ENCODE data around the gene KCTD4.

The KCTD4 gene

GRCh38 chr13:45168555-45168930, 32.3 kb downstream of the KCTD4 start:
- Mint-ChIP-seq H3K27ac (no peak overlapping the region), H3K4me1 (no peaks in the 10 kb centered on the region), H3K9me3 (no peaks in the 10 kb centered on the region), H3K36me3 (ENCODE audit: low read depth) (peaks cover 32% of the 10 kb centered on the region), H3K4me3 (no peak overlapping the region), H3K27me3 (ENCODE audit: low read depth) (no peaks in the 10 kb centered on the region)
- no peak for TF ChIP-seq CTCF (IDR thresholded peaks at IDR 0.05; ENCODE audit: unreplicated experiment in 3 of 3)

GRCh38 chr13:45167611-45168554, 33.0 kb downstream of the KCTD4 start:
- no peaks in the 10 kb centered on the region for H3K9me3 Mint-ChIP-seq
- H3K27ac Mint-ChIP-seq = no peak overlapping the region
- TF ChIP-seq CTCF (IDR thresholded peaks at IDR 0.05; ENCODE audit: unreplicated experiment in 3 of 3) = no peak
- peaks cover 26% of the 10 kb centered on the region for H3K36me3 Mint-ChIP-seq (ENCODE audit: low read depth)
- H3K4me1 Mint-ChIP-seq = no peaks in the 10 kb centered on the region
- no peak overlapping the region for H3K4me3 Mint-ChIP-seq
- H3K27me3 Mint-ChIP-seq (ENCODE audit: low read depth) = no peaks in the 10 kb centered on the region

GRCh38 chr13:45166858-45167257, 34.0 kb downstream of the KCTD4 start:
- H3K27ac Mint-ChIP-seq = no peak overlapping the region
- H3K27me3 Mint-ChIP-seq (ENCODE audit: low read depth) = no peaks in the 10 kb centered on the region
- peaks cover 16% of the 10 kb centered on the region for H3K36me3 Mint-ChIP-seq (ENCODE audit: low read depth)
- H3K4me3 Mint-ChIP-seq = no peak overlapping the region
- no peak for TF ChIP-seq CTCF (IDR thresholded peaks at IDR 0.05; ENCODE audit: unreplicated experiment in 3 of 3)
- H3K9me3 Mint-ChIP-seq = no peaks in the 10 kb centered on the region
- peaks cover 6% of the 10 kb centered on the region for H3K4me1 Mint-ChIP-seq

GRCh38 chr13:45162821-45163220, 38.0 kb downstream of the KCTD4 start:
- Mint-ChIP-seq H3K27me3 (ENCODE audit: low read depth) (no peaks in the 10 kb centered on the region), H3K9me3 (no peaks in the 10 kb centered on the region)

GRCh38 chr13:45162194-45162593, 38.7 kb downstream of the KCTD4 start:
- no peak overlapping the region for H3K4me3 Mint-ChIP-seq
- no peaks in the 10 kb centered on the region for H3K27me3 Mint-ChIP-seq (ENCODE audit: low read depth)
- H3K36me3 Mint-ChIP-seq (ENCODE audit: low read depth) = peaks cover 35% of the 10 kb centered on the region
- peak overlapping the region; percentile 43 to 84 (median 62) for H3K27ac Mint-ChIP-seq
- no peak for TF ChIP-seq CTCF (IDR thresholded peaks at IDR 0.05; ENCODE audit: unreplicated experiment in 3 of 3)
- H3K9me3 Mint-ChIP-seq = no peaks in the 10 kb centered on the region
- peaks cover 6% of the 10 kb centered on the region for H3K4me1 Mint-ChIP-seq

More at GRCh38 chr13:45162821-45163220, 38.0 kb downstream of the KCTD4 start:
- no peak for TF ChIP-seq CTCF (IDR thresholded peaks at IDR 0.05; ENCODE audit: unreplicated experiment in 3 of 3)
- Mint-ChIP-seq H3K4me3 (no peak overlapping the region), H3K4me1 (peaks cover 6% of the 10 kb centered on the region), H3K36me3 (ENCODE audit: low read depth) (peaks cover 32% of the 10 kb centered on the region), H3K27ac (peak overlapping the region in 1 of 3 experiments; percentile 84)
